D341Med (cell line): ENCODE data around the gene HCFC2.
"Not testable (repeated sequence)": the region's sequence is repeated elsewhere in the genome, so short reads cannot be mapped to it uniquely, and the experiment has no call there.

Experiments used
- DNase-seq: peaks from one replicate; pipeline ENCODE4 v3.0.0; 2012; ENCODE audit warnings: low spot score

Gene HCFC2

DNA sequence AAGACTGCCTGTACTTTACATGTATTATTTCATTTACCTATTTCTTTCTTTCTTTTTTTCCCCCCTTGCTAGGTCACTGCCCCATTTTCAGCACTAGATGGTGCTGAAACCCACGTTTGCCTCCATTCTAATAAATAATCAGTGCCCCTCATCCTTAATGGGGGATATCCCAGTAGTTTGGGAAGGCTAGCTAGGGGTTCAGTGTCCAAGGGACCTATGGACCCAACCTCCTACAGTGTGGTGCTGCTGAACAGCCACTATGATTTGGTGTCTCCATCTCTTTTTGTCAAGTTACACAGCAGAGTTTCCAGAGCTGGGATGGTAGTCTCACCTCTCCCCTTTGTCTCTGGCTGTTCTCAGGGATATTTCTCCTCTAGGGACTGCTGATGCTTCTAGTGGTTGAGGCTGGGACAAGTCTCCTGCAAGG lies 6.5 kb upstream of the HCFC2 start:
- peak; percentile 63 for DNase-seq

DNA sequence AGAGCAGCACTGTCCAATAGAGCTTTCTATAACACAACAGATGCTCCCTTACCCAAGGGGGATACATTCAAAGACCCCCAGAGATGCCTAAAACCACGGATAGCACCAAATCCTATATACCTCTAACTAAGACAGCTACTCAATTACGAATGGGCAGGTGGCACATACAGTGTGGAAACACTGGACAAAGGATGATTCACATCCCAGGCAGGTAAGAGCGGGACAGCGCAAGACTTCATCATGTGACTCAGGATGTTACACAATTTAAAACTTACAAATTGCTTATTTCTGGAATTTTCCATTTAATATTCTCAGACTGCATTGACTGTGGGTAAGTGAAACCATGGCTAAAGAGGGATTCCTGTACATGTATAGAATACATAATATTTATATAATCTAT lies 5.5 kb upstream of the HCFC2 start:
- no peak for DNase-seq

DNA sequence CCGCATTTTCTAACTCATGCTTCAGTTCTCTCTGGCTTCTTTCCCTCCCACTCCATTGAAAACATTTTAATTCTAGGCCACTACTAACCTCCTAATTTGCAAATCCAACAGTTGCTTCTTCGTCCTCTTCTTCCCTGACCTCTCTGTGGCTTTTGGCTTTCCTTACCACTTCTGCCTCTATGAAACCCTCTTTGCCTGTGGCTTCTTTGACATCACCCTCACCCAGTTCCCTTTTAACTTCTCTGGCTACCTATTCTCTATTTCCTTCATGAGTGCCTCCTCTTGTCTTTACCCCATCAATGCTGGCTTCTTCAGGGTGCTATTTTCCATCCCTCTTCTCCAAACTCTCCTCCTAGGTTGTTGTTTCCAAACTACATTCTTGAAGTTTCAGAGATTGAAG lies 4.4 kb upstream of the HCFC2 start:
- DNase-seq: no peak

DNA sequence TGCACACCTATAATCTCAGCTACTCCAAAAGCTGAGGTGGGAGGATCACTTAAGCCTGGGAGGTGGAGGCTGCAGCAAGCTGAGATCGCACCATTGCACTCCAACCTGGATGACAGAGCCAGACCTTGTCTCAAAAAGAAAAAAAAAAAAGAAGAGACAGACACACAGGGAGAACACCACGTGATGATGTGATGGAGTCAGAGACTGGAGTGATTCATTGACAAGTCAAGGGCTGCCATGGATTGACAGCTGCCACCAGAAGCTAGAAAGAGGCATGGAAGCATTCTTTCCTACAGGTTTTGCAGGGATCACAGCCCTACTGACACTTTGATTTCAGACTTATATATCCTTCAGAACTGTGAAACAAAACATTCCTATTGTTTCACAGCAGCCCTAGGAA lies 3.5 kb upstream of the HCFC2 start:
- no peak for DNase-seq

DNA sequence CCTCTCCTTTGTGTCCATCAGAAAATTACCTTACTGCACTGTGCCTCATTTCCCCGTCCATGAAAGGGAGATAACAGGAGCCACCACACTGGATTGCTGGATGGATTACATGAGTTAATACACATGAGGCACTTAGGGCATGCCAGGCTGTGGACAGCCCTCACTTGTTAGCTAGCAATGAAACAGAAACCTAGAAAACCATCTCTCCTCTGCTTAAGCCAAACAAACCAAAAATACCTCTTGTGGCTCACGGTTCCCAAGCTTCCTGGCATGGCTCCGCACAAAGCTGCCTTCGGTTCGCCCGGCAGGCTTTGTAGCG lies 660 bp upstream of the HCFC2 start:
- no peak for DNase-seq

DNA sequence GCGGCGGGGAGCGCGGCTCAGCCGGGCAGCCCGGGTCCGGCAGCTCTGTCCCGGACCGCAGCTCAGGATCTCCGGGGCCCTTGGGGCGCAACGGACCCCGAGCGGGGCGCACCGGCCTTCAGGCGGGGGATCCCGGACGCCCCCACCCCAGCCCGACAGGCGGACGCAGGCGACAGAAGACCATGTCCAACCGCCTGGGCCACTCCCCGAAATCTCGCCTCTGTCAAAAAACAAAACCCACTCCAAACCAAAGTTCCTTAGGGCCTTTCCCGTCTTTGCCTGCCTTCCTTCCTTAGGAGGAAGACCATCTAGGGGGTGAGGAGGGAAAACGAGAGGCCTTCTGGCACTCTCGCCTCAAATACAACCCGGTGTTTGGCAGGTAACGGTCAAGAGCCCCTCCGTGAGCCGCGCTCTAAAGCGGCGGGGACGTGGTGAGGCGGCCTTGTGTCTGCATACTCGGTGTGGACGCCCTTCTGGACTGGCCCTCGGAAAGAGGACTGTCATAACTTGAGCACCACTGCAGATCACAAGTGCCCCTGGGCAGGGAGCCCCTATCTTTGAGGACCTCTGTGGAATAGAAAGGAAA lies 604 bp downstream of the HCFC2 start:
- DNase-seq: peak; percentile 38

DNA sequence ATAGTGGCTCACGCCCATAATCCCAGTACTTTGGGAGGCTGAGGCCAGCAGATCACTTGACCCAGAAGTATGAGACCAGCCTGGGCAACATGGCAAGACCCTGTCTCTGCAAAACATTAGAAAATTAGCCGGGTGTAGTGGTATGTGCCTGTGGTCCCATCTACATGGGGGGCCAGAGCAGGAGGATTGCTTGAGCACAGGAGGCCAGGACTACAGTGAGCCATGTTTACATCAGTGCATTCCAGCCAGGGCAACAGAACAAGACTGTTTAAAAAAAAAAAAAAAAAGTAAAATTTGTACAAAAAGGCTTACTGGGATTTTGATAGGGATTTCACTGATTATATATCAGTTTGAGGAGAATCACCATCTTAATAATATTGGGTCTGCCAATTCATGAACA lies 7.8 kb downstream of the HCFC2 start:
- no peak for DNase-seq

DNA sequence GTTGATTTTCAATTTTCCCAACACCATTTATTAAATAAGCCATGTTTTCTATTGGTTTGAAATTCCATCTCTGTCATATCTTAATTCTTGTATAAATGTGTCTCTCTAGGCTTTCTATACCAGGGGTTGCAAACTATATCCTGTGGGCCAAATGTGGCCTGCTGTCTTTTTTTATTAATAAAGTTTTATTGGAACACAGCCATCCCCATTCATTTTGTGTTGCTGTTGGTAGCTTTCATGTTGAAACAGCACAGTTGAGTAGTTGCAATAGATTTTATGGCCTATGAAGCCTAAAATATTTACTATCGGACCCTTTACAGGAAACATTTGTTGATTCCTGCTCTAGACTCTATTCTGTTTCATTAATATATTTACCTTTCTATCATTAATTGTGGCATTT lies 9.4 kb downstream of the HCFC2 start:
- DNase-seq: no peak

DNA sequence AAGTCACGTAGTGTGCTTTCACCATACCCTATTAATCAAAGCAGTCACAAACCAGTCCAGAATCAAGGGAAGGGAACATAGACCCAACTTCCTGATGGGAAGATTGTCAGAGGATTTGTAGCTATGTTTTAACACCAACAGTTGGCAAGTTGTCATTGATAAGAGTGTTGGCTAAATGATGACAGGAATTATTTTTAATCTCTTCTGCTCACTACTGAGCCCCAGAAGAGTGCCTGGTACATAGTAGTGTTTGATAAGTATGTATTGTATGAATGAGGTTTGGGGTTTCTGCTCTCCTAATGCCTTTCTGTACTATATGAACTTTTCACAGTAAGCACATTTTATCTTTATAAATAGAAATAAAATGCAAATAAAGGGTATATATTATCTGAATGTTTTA lies 14.7 kb downstream of the HCFC2 start:
- DNase-seq: no peak

DNA sequence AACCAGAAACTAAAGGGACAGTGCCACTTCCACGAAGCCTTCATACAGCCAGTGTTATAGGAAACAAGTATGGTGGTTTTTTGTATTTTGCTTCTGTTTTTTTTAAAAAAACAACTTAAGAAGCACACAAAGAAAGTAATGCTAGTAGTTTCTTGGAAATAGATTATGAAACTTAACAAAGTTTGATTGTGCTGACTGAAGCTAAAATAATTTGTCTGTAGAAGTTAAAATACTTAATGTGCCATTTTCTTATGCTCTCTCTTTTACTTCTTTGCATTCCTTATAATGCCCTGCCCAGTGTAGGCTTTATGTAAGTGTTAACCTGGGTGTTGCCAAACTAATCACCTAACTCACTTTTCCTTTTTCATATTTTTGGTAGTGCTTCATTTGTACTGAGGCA lies 16.4 kb downstream of the HCFC2 start:
- DNase-seq: no peak

DNA sequence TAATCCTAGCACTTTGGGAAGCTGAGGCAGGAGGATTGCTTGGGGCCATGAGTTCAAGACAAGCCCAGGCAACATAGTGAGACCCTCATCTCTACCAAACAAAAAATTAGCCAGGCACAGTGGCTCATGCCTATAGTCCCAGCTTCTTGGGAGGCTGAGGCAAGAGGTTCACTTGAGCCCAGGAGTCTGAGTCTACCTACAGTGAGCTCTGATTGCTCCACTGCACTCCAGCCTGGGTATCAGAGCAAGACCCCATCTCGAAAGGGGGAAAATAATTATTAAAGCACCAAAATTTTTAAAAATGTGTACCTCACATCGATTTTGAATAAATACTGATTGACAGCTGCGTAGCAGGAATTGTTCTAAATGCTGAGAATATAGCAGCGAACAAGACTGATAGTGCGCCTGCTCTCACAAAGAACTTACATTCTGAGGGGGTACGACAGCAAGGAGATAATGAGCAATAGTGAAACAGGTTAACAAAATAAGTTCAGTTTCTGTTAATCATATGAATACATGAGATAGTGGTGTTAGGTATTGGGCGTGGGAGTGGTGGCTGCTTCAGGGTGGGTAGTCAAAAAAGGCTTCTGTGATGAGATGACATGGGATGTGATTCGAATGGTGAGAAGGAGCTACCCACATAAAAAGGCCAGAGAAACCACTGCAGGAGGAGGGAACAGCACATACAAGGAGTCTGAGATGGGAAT lies 19.6 kb downstream of the HCFC2 start:
- DNase-seq: no peak

DNA sequence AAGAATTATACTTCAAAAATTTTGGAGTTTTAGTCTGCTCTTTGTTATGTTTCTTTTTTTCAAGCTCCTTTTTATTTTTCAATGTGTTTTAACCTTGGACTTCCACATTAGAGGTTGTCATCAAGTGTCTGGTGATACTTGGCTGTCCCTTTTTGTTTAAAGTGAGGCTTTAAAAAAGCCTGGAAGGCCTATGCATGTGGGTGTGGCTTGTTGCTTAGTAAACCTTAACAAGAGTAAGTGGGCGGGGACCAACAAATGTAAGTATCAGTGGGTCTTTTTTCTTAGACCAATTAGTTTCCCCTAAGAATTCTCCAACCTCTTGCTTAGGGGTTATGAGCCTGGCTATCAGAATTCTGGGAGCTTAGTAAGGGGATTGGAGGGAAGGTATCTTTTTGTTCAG lies 26.4 kb downstream of the HCFC2 start:
- DNase-seq: no peak

DNA sequence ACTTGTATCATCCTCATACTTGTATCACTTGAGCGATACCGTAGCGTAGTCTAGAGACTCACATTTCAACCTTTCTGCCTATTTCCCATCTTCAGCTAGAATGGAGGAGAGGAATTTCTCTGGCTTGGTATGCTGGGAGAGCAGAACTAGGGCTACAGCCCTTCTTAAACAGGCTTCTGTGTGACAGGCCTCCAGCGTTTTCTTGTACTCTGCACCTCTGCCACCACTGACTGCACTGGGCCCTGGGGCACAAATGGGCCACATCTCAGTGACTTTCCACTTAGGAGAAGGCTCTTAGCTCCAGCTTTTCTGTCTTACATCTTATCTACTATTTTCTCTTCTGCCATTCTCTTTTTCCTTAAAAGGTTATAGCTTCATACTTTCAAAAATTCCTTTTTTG lies 26.8 kb downstream of the HCFC2 start:
- DNase-seq: no peak

DNA sequence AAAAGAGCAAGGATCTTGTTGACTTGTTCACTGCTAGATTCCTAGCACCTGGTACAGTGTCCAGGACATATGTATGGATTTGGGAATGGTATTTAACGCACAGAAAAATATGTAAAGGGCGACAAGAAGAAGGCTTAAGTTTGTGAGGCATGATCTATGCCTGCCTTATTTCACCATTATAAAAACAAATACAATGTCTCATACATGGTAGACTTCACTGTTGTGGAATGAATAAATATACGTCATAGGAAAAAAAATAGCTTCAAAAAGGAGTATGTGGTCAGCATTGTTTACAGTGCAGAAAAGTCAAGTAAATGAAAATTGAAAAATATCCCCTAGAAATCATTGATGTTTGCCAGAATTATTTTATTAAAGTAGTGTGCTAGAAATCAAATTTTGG lies 30.0 kb downstream of the HCFC2 start:
- no peak for DNase-seq

DNA sequence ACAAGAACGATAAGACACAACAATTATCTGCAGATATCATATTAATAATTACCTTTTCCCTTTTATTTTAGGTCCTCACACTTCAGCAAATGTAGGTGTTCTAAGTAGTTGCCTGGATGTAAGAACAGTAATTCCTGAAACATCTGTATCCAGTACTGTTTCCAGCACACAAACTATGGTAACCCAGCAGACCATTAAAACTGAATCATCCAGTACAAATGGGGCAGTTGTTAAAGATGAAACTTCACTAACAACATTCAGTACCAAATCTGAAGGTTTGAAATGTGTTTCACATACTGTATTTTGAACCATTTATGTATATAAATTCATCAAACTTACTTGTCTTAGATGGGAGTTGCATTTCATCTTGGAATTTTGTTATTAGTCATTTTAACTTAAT lies 31.0 kb downstream of the HCFC2 start:
- no peak for DNase-seq

DNA sequence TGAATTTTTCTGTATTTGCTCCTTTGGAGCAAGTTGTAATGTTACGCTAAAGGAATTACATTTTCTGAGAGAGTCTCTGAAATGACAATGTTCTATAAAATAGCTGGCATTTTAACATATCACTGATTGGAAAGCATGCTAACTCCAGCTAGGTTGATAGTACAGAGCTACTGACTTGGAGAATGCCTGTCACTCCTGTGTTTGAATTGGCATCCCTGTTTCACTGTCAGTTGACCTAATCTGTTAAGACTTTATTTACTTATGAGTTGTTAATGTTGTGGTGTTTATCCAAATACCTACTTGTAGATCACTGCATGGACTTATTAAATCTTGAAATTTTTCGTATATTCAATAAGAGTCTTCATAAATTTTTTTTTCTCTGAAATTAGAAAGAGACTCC lies 33.6 kb downstream of the HCFC2 start:
- no peak for DNase-seq

DNA sequence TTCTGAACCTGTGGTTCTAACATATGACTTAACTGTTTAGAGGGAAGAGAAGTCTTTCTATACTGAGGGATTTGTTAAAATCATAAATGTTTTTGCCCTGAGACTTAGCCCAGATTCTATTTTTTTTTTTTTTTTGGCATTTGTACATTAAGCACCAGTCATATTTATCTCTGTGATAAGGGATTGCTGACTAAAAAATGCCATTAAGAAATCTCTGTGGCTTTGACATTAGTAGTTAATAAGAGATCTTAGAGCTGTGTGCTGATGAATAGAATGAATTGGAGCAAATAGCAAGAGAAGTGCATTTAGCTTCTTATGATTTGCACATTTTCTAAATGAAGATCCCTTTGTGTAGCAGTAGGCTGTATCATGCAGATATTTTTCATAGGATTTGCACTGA lies 41.1 kb downstream of the HCFC2 start:
- no peak for DNase-seq

DNA sequence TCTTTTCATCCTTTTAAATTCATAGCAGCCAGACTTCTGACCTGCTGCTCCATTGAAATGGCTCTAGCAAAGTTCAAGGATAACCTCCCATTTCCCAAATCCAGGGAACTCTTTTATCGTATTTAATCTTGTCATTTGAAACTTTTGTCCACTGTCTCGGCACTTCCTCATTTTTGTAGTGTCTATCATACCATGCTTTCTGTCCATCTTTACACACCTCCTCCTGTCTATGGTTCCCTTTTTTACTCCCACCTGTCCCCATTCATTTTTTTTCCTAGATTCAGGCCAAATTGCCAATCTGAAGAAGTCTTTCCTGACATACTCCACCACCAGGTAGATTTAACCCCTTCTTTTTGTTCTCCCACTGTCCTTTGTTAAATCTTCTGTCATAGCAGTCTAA lies 42.6 kb downstream of the HCFC2 start:
- DNase-seq: no peak

DNA sequence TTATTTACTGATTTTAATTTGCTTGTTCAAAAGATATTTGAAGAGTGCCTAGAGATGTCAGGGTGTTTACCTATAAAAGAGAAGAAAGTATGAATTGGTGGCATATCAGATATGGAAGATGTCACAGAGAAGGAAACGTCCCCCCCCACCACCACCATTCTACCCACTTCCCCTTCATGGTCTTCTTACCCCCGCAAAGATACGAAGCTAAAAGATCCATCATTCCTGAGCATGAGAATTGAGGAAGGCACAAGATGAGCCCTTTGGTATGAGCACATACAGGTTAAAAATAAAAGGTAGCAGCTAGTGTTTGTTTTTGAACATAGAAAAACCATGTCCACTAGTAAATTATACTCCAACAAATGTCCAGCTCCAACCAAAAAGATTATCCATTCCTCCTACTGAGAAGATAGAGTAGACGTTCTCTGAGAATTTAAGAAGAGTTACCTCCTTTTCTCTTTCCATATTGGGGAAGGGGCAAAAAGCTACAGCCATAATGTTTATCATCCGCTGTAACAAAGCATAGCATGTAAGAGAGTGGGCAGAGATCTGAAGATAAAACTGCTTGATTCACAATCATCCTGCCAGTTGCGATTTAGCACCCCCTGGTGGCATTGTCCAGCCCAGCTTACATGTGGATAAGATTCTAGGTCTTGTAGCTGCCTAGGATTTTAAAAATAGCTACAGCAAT lies 44.6 kb downstream of the HCFC2 start:
- DNase-seq: peak; percentile 76

DNA sequence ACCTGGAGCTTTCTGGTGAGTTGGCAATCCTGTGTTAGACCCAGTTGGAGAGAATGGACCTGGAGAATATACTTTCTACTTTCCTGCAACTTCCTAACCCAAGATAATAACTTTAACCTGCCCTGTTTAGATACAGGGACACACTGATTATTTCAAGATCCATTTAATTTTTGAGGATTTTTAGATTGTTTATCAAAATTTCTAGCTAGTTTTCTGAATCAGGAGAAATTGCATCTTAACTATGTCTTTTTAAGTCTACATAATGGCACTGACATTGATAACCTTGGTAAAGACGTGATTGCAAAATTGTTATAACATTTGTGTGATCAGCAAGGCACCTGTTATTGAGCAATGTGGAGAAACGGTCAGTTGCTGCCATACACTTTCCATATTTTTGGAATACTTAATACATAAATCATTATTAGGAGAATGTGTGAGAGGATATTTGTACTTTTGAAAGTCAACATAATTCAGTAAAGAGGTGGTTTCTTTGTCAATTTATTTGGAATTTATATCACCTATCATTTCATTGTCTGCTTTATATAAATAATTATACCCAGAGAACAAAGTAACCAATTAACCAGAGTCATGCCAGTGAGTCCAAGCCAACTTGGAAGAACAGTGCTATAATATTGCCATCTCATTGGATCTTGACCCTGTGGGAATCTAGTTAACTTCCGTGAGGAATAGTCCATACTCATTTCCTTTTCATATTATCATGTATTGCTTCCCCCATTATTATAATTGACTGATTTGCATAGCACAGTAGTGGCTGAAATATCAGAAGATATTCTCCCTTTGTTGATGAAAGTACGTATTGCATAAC lies 45.3 kb downstream of the HCFC2 start:
- no peak for DNase-seq

DNA sequence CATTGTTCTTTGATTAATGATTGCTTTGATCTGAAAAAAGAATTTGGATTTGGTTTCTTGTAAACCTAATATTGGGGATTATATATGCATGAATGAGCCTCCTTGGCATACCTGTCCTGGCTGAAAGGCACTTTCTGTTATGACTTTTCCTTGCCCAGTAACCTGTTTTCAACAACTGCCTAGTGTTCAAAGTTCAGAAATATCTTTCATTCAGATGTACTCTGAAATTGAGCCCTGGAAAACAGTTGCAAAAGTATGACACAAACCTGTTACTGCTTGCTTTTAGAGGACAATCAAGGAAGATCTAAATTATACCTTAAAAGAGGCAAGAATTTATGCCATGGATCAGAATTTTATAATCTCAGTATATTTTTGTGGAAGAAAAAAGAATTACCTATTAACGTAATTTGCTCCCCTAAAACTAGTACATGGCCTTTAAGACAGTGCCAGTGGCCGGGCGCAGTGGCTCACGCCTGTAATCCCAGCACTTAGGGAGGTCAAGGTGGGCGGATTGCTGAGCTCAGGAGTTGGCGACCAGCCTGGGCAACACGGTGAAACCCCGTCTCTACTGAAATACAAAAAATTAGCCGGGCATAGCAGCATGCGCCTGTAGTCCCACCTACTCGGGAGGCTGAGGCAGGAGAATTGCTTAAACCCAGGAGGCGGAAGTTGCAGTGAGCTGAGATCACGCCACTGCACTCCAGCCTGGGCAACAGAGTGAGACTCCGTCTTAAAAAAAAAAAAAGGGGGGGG lies 50.7 kb downstream of the HCFC2 start:
- DNase-seq: not testable (repeated sequence)

DNA sequence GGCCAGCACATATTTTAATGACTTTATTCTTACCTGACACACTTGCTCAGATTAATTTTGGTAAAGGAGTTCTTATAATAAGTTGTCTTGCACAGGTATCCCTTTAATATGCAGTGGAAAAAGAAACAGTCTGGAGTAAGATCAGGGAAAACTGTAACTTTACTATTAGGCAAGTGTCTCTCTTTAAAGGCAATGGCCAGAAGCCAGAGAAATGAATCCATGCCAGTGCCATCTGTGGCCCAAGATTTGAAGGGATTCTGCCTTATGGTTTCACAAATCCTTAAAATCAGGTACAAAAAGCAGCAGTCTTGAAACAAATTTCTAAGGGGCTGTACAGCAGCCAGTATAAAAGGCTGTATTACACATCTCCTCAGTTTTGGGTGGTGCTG lies 51.2 kb downstream of the HCFC2 start:
- peak; percentile 42 for DNase-seq
